HepG2 (cell line): Measurements from ENCODE around the gene LCK. TPM values are rescaled to one million over a fixed set of nuclear protein-coding genes. Genes with fewer than 3 reads are reported as not detected.

Experiments used
- ARID4A ChIP-seq: sonication (generic); formaldehyde crosslinking; IDR thresholded peaks from 2 replicates; pipeline ENCODE4 v1.5.0; 2020; ENCODE audit warnings: mild to moderate bottlenecking, missing genetic modification reagents, borderline replicate concordance
- CREM ChIP-seq, 2 experiments: sonication (generic) in 1 of 2; formaldehyde crosslinking in 1 of 2; IDR thresholded peaks; 2 replicates each; pipeline versions ENCODE4 v1.4.0 to v1.6.1; 2016 to 2020; ENCODE audit warnings: antibody characterized with exemption in 1 of 2, mild to moderate bottlenecking in 1 of 2, missing genetic modification reagents in 1 of 2
- GABPB1 ChIP-seq: IDR thresholded peaks from 2 replicates; pipeline ENCODE4 v1.6.1; 2016; ENCODE audit warnings: mild to moderate bottlenecking, missing genetic modification reagents, moderate library complexity, missing compliant biosample characterization
- JUNB ChIP-seq: sonication (generic); formaldehyde crosslinking; IDR thresholded peaks from 2 replicates; pipeline ENCODE4 v1.8.0; 2022; ENCODE audit warnings: missing genetic modification reagents, mild to moderate bottlenecking, borderline replicate concordance
- KDM2A ChIP-seq: sonication (generic); formaldehyde crosslinking; IDR thresholded peaks from 2 replicates; pipeline ENCODE4 v1.4.0; 2020; ENCODE audit warnings: low read depth, missing genetic modification reagents, borderline replicate concordance
- RXRB ChIP-seq: IDR thresholded peaks from 2 replicates; pipeline ENCODE4 v1.6.1; 2016; ENCODE audit warnings: borderline replicate concordance, missing genetic modification reagents, missing compliant biosample characterization
- SAP130 ChIP-seq: IDR thresholded peaks from 2 replicates; pipeline ENCODE4 v1.6.1; 2016; ENCODE audit warnings: low read depth
- SPEN ChIP-seq: sonication (generic); formaldehyde crosslinking; IDR thresholded peaks from 2 replicates; pipeline ENCODE4 v1.5.1; 2020; ENCODE audit warnings: low read depth, mild to moderate bottlenecking, missing genetic modification reagents
- TAF15 ChIP-seq: fragments of 200-400 bp; formaldehyde crosslinking; IDR thresholded peaks from one replicate; pipeline ENCODE4 v1.6.1; 2018; ENCODE audit warnings: mild to moderate bottlenecking, low read depth, low read length; ENCODE audit not compliant: poor library complexity, severe bottlenecking
- TCF7L2 ChIP-seq: IDR thresholded peaks from 2 replicates; pipeline ENCODE4 v1.6.1; 2011; ENCODE audit warnings: mild to moderate bottlenecking, low read depth, low read length, moderate library complexity
- ZBTB7A ChIP-seq: sonication (generic); formaldehyde crosslinking; IDR thresholded peaks from 2 replicates; pipeline ENCODE4 v1.8.0; 2022; ENCODE audit warnings: mild to moderate bottlenecking, missing genetic modification reagents
- ZFP82 ChIP-seq: sonication (generic); formaldehyde crosslinking; IDR thresholded peaks from 2 replicates; pipeline ENCODE4 v1.5.1; 2020; ENCODE audit warnings: mild to moderate bottlenecking, missing genetic modification reagents, borderline replicate concordance
- ZNF224 ChIP-seq: sonication (generic); formaldehyde crosslinking; IDR thresholded peaks from 2 replicates; pipeline ENCODE4 v1.5.0; 2020; ENCODE audit warnings: mild to moderate bottlenecking, missing genetic modification reagents
- ZNF329 ChIP-seq: sonication (generic); formaldehyde crosslinking; IDR thresholded peaks from 2 replicates; pipeline ENCODE4 v1.9.0; 2021; ENCODE audit warnings: low read depth, mild to moderate bottlenecking, missing genetic modification reagents
- ZNF709 ChIP-seq: sonication (generic); formaldehyde crosslinking; IDR thresholded peaks from 2 replicates; pipeline ENCODE4 v1.5.0; 2020; ENCODE audit warnings: mild to moderate bottlenecking, missing genetic modification reagents
- ZNF746 ChIP-seq: sonication (generic); formaldehyde crosslinking; IDR thresholded peaks from 2 replicates; pipeline ENCODE4 v1.8.0; 2022; ENCODE audit warnings: mild to moderate bottlenecking, missing genetic modification reagents
- ZNF776 ChIP-seq: sonication (generic); formaldehyde crosslinking; IDR thresholded peaks from 2 replicates; pipeline ENCODE4 v1.4.0; 2020; ENCODE audit warnings: mild to moderate bottlenecking, missing genetic modification reagents
- polyA plus RNA-seq, 8 experiments: library from polyadenylated mRNA; depleted of rRNA in 3 of 8; stranded (reverse) in 7 of 8; unstranded in 1 of 8; fragments of >200 nt; fragmentation: Illumina TruSeq in 4 of 8; extraction: Trizol in 4 of 8; gene quantifications; 2 replicates each; pipeline versions ENCODE4 v1.2.1 to v1.2.3, GENCODE V29; 2011 to 2016; ENCODE audit warnings: low read depth in 4 of 8, missing spikeins in 1 of 8, mixed read lengths in 1 of 8; ENCODE audit not compliant: insufficient read depth in 1 of 8
- total RNA-seq, 5 experiments: library from RNA; depleted of rRNA; stranded (reverse); fragments of >200 nt; fragmentation: Illumina TruSeq; extraction: Trizol; gene quantifications; 2 replicates each; pipeline ENCODE4 v1.2.3, GENCODE V29; 2016; ENCODE audit warnings: low read depth in 1 of 5
- TF ChIP-seq, protein P1 (sequence below): sonication (generic); formaldehyde crosslinking; IDR thresholded peaks from 2 replicates; pipeline ENCODE4 v1.4.0; 2020; ENCODE audit warnings: low read depth, missing genetic modification reagents
- TF ChIP-seq, protein P2 (sequence below): fragments of 450-650 bp; IDR thresholded peaks from 2 replicates; pipeline ENCODE4 v1.6.1; 2016

The LCK gene
- total and polyA plus RNA-seq, 2 of the 13 experiments (the other 11 are each of a cell fraction or from before 2014, with no cell fraction given): 0.93 to 1.8 TPM

GRCh38 chr1:32221980-32222755, 28.9 kb upstream of the LCK start, which contains the start of the genes EIF3I and TMEM234 (continued):
- peak; percentile 51; the same call in 1 of the 2 replicates for TF ChIP-seq ZNF329
- peak; percentile 58; the same call in 1 of the 2 replicates for TF ChIP-seq ZNF746 (CRISPR knock-in tag)
- TF ChIP-seq, protein P1, sequence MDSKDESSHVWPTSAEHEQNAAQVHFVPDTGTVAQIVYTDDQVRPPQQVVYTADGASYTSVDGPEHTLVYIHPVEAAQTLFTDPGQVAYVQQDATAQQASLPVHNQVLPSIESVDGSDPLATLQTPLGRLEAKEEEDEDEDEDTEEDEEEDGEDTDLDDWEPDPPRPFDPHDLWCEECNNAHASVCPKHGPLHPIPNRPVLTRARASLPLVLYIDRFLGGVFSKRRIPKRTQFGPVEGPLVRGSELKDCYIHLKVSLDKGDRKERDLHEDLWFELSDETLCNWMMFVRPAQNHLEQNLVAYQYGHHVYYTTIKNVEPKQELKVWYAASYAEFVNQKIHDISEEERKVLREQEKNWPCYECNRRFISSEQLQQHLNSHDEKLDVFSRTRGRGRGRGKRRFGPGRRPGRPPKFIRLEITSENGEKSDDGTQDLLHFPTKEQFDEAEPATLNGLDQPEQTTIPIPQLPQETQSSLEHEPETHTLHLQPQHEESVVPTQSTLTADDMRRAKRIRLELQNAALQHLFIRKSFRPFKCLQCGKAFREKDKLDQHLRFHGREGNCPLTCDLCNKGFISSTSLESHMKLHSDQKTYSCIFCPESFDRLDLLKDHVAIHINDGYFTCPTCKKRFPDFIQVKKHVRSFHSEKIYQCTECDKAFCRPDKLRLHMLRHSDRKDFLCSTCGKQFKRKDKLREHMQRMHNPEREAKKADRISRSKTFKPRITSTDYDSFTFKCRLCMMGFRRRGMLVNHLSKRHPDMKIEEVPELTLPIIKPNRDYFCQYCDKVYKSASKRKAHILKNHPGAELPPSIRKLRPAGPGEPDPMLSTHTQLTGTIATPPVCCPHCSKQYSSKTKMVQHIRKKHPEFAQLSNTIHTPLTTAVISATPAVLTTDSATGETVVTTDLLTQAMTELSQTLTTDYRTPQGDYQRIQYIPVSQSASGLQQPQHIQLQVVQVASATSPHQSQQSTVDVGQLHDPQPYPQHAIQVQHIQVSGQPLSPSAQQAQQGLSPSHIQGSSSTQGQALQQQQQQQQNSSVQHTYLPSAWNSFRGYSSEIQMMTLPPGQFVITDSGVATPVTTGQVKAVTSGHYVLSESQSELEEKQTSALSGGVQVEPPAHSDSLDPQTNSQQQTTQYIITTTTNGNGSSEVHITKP: peak; percentile 23; the same call in 1 of the 2 replicates
- no peak for TF ChIP-seq TCF7L2
- TF ChIP-seq CREM (IDR thresholded peaks at IDR 0.05): peak; percentile 86
- no peak for TF ChIP-seq CREM (CRISPR knock-in tag; IDR thresholded peaks at IDR 0.05)
- TF ChIP-seq ZNF709 (CRISPR knock-in tag): 0 out of 2 replicates have a peak, but pooled peaks have one; percentile 5
- peak; percentile 96 for TF ChIP-seq GABPB1
- TF ChIP-seq SPEN (CRISPR knock-in tag): peak; percentile 71; the same call in 1 of the 2 replicates
- TF ChIP-seq ARID4A (CRISPR knock-in tag): peak; percentile 97
- peak; percentile 79; the same call in 1 of the 2 replicates for TF ChIP-seq KDM2A
- peak; percentile 36; the same call in 1 of the 2 replicates for TF ChIP-seq JUNB (CRISPR knock-in tag)
- peak; percentile 74 for TF ChIP-seq ZBTB7A (CRISPR knock-in tag)
- 0 out of 2 replicates have a peak, but pooled peaks have one; percentile 21 for TF ChIP-seq ZFP82 (CRISPR knock-in tag)
- TF ChIP-seq SAP130: peak; percentile 98
- 0 out of 2 replicates have a peak, but pooled peaks have one; percentile 58 for TF ChIP-seq ZNF776 (CRISPR knock-in tag)
- peak; percentile 41; the same call in 1 of the 2 replicates for TF ChIP-seq RXRB (CRISPR knock-in tag)
- TF ChIP-seq, protein P2, sequence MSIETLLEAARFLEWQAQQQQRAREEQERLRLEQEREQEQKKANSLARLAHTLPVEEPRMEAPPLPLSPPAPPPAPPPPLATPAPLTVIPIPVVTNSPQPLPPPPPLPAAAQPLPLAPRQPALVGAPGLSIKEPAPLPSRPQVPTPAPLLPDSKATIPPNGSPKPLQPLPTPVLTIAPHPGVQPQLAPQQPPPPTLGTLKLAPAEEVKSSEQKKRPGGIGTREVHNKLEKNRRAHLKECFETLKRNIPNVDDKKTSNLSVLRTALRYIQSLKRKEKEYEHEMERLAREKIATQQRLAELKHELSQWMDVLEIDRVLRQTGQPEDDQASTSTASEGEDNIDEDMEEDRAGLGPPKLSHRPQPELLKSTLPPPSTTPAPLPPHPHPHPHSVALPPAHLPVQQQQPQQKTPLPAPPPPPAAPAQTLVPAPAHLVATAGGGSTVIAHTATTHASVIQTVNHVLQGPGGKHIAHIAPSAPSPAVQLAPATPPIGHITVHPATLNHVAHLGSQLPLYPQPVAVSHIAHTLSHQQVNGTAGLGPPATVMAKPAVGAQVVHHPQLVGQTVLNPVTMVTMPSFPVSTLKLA: peak; percentile 43
- TF ChIP-seq ZNF224 (CRISPR knock-in tag): peak; percentile 79; the same call in 1 of the 2 replicates
- peak; percentile 34 for TF ChIP-seq TAF15
